ENCODE results near the gene CCDC192. TPM values are rescaled to one million over a fixed set of nuclear protein-coding genes. Genes with fewer than 3 reads are reported as not detected.
"Not testable (repeated sequence)": the region's sequence is repeated elsewhere in the genome, so short reads cannot be mapped to it uniquely, and the experiment has no call there.

CCDC192 gene
- total RNA-seq, 1 experiment from 2014 or later = not detected

DNA sequence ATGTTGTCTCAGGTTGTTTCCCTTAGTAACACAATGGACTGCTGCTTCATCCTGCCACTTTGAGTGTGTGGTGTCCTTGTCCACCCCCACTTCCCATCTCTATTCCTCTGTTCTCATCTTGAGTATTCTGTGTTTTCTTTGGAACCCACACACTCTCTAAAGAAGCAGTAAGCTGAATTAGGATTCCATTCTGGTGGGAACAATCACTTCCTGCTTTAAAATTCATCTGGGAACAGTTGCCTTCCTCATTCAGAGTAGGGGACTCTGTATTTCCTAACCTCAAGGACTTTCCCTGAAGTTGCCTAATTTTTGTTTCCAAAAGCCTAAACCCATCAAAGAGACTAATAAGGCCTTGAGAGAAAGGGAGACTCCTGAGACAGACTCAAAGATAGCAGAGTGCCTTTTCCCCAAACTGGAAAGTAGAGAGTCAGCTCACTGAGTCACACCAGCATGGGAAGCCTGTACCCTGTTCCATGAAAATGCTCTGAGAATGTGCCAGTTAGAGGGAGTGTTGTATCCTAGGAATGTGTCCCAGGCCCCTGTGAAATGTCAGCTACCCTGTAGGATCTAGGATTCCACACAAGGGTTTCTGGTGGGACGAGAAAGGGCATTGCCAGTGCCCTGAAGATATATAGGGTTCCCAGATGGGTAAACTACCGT is 63.6 kb downstream of the CCDC192 start:
- H3K9me3 ChIP-seq (replicated peaks) = no peaks in the 10 kb centered on the region
- no peaks in the 10 kb centered on the region for H3K36me3 ChIP-seq
- H3K27ac ChIP-seq = no peak overlapping the region
- no peak for DNase-seq
- H3K4me3 ChIP-seq = no peak overlapping the region
- no peaks in the 10 kb centered on the region for H3K4me1 ChIP-seq
- no peaks in the 10 kb centered on the region; the same call in 1 of the 2 replicates for H3K27me3 ChIP-seq

DNA sequence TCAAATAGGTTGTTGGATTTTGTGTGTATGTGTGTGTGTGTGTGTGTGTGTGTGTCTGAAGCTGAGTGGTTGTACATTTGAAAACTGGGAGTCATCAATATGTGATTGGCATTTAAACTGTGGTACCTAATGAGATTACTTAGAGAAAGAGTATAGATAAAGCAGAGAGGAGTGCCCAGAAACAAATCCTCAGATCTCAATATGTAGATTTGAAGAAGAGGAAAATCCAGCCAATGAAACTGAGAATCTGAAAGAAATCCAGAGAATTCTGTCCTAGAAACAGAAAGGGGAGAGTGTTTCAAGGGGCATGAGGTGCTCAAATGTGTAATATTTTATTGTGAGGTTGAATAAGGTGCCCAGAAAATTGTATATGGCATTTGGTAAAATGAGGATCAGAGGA is 66.2 kb downstream of the CCDC192 start:
- Histone ChIP-seq H3K27ac (no peak overlapping the region), H3K9me3 (replicated peaks) (no peaks in the 10 kb centered on the region), H3K4me1 (no peaks in the 10 kb centered on the region), H3K27me3 (no peaks in the 10 kb centered on the region; the same call in 1 of the 2 replicates), H3K36me3 (no peaks in the 10 kb centered on the region), H3K4me3 (no peak overlapping the region)
- no peak for DNase-seq

DNA sequence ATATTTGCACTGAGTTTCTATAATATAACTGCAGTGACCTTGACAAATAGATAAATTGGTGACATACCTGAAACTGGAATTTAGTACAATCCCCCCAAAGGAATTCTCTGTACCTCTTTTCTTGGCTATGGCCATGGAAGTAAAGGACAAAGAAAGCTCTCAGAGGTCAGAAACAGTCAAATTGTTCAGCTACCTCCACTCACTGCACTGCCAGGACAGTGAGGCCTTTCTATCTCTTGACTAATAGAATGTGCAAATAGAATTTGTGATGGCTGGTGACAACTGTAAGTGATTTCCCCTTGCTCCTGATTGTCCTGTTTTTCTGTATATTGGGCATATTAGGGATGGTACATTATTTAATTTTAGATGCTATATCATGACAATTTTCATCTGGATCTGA is 67.1 kb downstream of the CCDC192 start:
- no peak overlapping the region for H3K4me3 ChIP-seq
- H3K27ac ChIP-seq = no peak overlapping the region
- no peaks in the 10 kb centered on the region for H3K36me3 ChIP-seq
- DNase-seq = no peak
- no peaks in the 10 kb centered on the region for H3K4me1 ChIP-seq
- H3K9me3 ChIP-seq (replicated peaks) = no peaks in the 10 kb centered on the region
- no peaks in the 10 kb centered on the region; the same call in 1 of the 2 replicates for H3K27me3 ChIP-seq

DNA sequence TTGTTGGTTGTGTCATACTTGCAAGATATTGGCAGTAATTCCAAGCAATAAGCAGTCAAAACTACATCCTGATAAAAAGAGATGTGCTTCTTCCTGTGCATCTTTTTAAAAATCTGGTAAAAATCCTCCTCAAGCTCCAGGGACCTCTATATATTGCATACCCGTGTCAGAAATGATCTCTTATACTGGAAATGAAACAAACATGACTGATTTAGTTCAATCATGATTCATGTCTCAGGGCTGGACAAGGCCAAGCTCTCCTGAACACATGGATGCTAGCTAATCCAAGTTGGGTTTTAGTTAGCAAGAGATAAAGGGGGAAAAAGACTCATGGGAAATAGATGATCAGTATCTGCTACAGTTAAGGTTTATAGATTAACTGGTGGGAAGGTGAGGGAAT is 69.3 kb downstream of the CCDC192 start:
- no peak for DNase-seq
- Histone ChIP-seq H3K9me3 (replicated peaks) (no peaks in the 10 kb centered on the region), H3K27me3 (no peaks in the 10 kb centered on the region; the same call in 1 of the 2 replicates), H3K4me1 (no peaks in the 10 kb centered on the region), H3K27ac (no peak overlapping the region), H3K36me3 (no peaks in the 10 kb centered on the region), H3K4me3 (no peak overlapping the region)

DNA sequence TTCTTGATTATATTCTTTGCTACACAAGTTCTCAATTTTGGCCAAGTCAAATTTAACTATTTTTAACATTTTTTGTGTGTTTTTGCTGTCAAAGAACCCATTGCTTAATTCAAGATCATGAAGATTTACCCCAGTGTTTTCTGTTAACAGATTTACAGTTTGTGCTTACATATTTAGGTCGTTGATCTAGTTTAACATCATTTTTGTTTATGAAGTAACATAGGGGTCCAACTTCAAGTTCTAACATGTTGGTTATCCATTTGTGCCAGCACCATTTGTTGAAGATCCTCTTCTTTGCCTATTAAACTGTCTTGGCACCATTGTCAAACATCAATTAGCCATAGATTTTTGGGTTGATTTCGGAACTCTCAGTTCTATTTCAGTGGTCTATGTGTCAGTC is 71.0 kb downstream of the CCDC192 start:
- Histone ChIP-seq H3K36me3 (no peaks in the 10 kb centered on the region), H3K9me3 (replicated peaks) (no peaks in the 10 kb centered on the region), H3K4me1 (no peaks in the 10 kb centered on the region), H3K4me3 (no peak overlapping the region), H3K27me3 (no peaks in the 10 kb centered on the region; the same call in 1 of the 2 replicates), H3K27ac (no peak overlapping the region)
- no peak for DNase-seq

DNA sequence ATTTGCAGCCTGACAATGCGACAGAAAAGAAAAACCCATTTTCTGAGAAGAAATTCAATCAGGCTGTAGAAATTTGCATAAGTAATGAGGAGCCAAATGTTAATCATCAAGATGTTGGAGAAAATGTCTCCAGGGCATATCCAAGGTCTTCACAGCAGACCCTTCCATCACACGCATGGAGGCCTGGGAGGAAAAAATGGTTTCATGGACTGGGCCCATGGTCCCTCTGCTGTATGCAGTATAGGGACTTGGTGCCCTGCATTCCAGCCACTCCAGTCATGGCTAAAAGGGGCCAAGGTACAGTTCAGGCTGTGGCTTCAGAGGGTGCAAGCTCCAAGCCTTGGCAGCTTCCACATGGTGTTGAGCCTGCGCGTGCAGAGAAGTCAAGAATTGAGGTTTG is 73.3 kb downstream of the CCDC192 start:
- Histone ChIP-seq H3K36me3 (no peaks in the 10 kb centered on the region), H3K27ac (no peak overlapping the region), H3K9me3 (replicated peaks) (no peaks in the 10 kb centered on the region), H3K27me3 (no peaks in the 10 kb centered on the region), H3K4me1 (no peaks in the 10 kb centered on the region), H3K4me3 (no peak overlapping the region)
- DNase-seq = no peak

DNA sequence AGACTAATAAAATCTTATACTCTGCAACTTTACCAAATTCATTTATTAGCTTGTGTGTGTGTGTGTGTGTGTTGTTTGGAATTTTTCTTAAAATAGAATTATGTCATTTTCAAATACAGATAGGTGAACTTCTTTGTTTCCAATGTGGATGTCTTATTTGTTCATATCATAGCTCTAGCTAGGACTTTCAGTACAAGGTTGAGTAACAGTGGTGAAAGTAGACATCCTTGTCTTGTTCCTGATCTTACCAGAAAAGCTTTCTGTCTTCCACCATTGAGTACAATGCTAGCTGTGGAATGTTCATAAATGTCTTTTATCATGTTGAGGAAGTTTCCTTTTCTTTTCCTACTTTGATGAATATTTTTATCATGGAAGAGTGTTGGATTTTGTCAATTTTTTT is 74.8 kb downstream of the CCDC192 start:
- Histone ChIP-seq H3K4me1 (no peaks in the 10 kb centered on the region), H3K27ac (no peak overlapping the region), H3K36me3 (no peaks in the 10 kb centered on the region), H3K9me3 (replicated peaks) (no peaks in the 10 kb centered on the region), H3K4me3 (no peak overlapping the region), H3K27me3 (no peaks in the 10 kb centered on the region)
- no peak for DNase-seq

DNA sequence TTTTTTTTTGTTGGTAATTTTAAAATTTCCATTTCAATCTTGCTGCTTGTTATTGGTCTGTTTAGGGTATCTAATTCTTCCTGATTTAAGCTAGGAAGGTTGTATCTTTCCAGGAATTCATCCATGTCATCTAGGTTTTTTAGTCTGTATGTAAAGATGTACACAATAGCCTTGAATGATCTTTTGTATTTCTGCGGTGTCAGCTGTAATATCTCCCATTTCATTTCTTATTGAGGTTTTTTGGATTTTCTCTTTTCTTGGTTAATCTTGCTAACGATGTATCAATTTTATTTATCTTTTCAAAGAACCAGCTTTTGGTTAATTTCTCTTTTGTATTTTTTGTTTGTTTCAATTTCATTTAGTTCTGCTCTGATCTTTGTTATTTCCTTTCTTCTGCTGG is 79.3 kb downstream of the CCDC192 start:
- not testable (repeated sequence) for H3K27me3 ChIP-seq; H3K4me3 ChIP-seq; H3K4me1 ChIP-seq; H3K27ac ChIP-seq; H3K9me3 ChIP-seq (replicated peaks); H3K36me3 ChIP-seq; DNase-seq

DNA sequence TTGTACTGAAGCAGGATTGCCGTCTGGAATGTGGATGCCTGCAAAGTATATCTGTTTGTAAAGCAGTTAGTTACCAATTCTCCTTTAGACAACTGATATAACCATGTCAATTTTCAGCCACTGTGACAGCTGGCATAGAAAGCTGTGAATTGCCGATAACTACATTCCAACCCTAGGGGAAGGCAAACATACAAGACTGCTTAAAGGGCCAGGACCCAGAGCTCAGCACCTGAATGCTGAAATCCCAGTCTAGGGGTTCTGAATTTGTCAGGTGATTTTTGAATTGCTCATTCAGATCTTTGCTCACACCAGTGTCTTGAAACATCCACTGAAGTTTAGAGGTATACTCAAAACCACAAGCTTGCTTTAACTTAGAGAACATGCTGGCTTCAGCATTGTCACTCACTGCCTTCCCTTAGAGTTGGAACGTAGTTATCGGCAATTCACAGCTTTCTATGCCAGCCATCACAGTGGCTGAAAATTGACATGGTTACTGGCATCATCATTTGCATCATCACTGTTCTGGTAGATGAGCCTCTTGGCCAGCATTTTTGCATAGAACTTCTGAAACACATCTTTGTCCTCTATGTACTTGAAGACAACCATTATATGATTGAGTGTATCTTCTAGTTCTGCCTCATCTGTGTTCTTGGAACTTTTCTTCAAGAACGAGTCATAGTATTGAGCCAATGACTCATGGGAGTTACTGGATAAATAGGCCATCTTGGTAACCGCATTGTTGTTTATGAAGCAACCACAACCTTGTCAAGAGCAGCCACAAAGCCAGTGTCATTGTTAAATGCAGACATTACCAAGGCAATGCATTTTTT is 82.1 kb downstream of the CCDC192 start:
- no peak for DNase-seq
- Histone ChIP-seq H3K27ac (no peak overlapping the region), H3K4me1 (no peaks in the 10 kb centered on the region), H3K4me3 (no peak overlapping the region), H3K36me3 (no peaks in the 10 kb centered on the region), H3K27me3 (no peaks in the 10 kb centered on the region), H3K9me3 (replicated peaks) (no peaks in the 10 kb centered on the region)

DNA sequence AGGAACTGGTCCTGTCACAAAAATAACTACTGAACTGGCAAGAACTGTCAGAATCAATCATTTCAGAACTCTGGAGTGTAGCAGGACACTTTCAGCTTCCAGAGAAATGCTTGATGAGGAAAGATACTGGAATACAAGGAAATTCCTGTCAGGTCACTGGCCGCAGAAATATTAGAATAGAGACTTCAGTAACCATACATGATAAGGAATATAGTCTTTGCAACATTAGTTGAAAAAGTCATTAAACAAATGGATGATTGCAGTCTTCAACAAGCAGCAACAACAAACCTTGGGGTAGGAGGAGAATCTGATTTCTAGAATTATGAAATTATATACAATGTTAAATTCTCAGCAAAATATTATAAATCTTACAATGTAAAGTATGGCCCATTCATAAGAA is 88.2 kb downstream of the CCDC192 start:
- Histone ChIP-seq H3K27me3 (no peaks in the 10 kb centered on the region), H3K27ac (no peak overlapping the region), H3K9me3 (replicated peaks) (no peaks in the 10 kb centered on the region; the same call in 1 of the 2 replicates), H3K4me1 (no peaks in the 10 kb centered on the region), H3K4me3 (no peak overlapping the region), H3K36me3 (no peaks in the 10 kb centered on the region)
- no peak for DNase-seq

DNA sequence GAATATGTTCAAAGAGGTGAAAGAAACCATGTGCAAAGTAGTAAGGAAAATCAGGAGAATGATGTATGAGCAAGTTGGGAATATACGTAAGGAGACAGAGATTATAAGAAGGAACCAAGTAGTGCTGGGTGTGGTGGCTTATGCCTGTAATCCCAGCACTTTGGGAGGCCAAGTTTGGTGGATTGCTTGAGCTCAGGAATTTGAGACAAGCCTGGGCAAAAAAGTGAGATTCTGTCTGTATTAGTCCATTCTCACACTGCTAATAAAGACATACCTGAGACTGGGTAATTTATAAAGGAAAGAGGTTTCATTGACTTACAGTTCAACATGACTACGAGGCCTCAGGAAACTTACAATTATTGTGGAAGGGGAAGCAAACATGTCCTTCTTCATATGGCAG is 88.7 kb downstream of the CCDC192 start:
- not testable (repeated sequence) for H3K36me3 ChIP-seq; H3K4me1 ChIP-seq; H3K4me3 ChIP-seq; H3K27ac ChIP-seq; H3K27me3 ChIP-seq; H3K9me3 ChIP-seq (replicated peaks); DNase-seq

DNA sequence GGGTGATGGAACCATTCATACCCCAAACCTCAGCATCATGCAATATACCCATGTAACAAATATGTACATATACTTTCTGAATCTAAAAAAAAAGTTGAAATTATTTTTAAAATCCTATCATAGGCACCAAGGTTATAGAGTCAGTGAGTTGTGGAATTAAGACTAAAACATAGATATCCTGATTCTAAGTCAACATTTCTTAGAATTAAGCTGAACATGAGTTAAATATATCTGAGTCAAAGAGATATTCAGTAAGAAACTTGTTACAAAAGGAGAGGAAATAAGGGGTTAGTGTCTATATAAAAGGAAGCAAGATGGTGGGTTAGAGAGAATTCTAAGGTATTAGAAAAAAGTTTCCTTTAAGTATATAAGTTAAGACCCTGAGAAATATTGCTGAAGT is 89.9 kb downstream of the CCDC192 start:
- no peaks in the 10 kb centered on the region for H3K36me3 ChIP-seq
- H3K4me3 ChIP-seq = no peak overlapping the region
- no peaks in the 10 kb centered on the region; the same call in 1 of the 2 replicates for H3K9me3 ChIP-seq (replicated peaks)
- no peaks in the 10 kb centered on the region for H3K27me3 ChIP-seq
- DNase-seq = no peak
- no peaks in the 10 kb centered on the region for H3K4me1 ChIP-seq
- H3K27ac ChIP-seq = no peak overlapping the region

DNA sequence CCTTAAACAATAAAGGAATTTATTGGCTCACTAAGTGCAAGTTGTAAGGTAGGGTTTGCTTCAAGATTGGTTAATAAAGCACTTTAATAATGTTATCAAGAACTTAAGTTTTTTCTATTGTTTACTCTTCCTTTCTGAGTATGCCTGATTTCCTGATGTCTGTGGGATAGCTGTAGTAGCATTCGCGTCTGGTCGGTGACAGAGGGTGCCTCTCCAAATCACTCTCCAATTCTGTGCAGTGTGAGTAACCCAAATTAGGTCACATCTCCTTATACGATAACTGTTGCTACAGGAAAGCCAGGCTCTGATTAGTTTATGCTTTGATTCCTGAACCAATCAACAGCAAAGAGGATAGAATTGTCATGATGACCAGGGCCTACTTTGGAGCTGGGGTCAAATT is 90.7 kb downstream of the CCDC192 start:
- Histone ChIP-seq H3K27me3 (no peaks in the 10 kb centered on the region), H3K4me3 (no peak overlapping the region), H3K36me3 (no peaks in the 10 kb centered on the region), H3K9me3 (replicated peaks) (no peaks in the 10 kb centered on the region; the same call in 1 of the 2 replicates), H3K27ac (no peak overlapping the region), H3K4me1 (no peaks in the 10 kb centered on the region)
- DNase-seq = no peak

DNA sequence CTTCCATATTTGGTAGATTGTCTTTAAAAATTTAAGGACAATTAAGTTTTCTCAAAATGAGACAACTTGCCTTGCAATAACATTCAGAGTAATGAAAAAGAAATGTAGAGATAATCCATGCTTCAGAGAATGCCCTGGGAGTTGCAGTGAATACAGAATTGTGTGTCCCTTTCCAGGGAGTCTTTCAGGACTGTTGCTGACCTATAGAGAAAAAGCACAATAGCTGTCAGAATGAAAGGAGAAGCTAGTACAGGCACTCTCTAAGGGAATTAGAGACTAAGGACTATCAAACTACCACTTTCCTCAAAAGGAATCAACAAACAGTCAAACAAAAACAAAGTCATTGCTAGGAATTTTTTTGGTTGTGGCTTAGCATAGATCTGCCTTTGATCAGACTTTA is 93.0 kb downstream of the CCDC192 start:
- Histone ChIP-seq H3K27me3 (no peaks in the 10 kb centered on the region), H3K4me3 (no peak overlapping the region), H3K36me3 (no peaks in the 10 kb centered on the region), H3K27ac (no peak overlapping the region), H3K4me1 (no peaks in the 10 kb centered on the region; the same call in 1 of the 2 replicates), H3K9me3 (replicated peaks) (no peaks in the 10 kb centered on the region; the same call in 1 of the 2 replicates)
- no peak for DNase-seq

DNA sequence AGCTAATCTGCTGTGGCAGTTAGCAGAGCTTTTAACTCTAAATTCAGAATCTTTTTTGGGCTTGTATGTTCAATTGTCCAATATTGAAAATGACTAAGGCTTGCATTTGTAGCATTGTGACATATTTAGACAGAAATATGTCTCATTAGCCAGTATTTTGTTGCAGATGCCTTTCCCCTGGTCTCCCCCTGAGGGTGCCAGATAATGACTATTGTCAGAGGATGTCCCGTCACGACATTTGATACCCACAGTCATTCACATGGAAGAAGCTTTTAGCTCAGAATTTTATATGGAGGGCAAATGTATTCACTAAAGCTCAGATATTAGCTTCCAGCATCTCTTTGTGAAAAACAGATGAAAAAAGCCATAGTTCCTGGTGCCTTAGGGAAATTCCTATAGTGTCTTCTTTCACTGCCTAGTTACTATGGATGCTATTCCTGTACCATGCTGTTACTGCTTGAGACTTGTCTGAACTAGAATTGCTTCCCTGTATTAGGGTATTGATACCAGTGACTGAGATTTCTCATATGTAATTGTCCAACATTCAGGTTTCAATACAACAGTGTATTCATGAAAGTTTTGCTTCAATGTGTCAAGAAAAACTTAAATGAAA is 96.2 kb downstream of the CCDC192 start:
- no peaks in the 10 kb centered on the region; the same call in 1 of the 2 replicates for H3K4me1 ChIP-seq
- no peaks in the 10 kb centered on the region for H3K36me3 ChIP-seq
- DNase-seq = no peak
- no peaks in the 10 kb centered on the region for H3K9me3 ChIP-seq (replicated peaks)
- no peak overlapping the region for H3K27ac ChIP-seq
- no peak overlapping the region for H3K4me3 ChIP-seq
- no peaks in the 10 kb centered on the region for H3K27me3 ChIP-seq

Measured in SJCRH30 (cell line).